GM19035 (cell line): ENCODE measurements around the gene CCDC7.

Experiments used
- ATAC-seq: cut with Tn5 transposase; IDR thresholded peaks from one replicate; pipeline ENCODE4 v1.9.1; 2021; ENCODE audit not compliant: unreplicated experiment

Gene CCDC7

DNA sequence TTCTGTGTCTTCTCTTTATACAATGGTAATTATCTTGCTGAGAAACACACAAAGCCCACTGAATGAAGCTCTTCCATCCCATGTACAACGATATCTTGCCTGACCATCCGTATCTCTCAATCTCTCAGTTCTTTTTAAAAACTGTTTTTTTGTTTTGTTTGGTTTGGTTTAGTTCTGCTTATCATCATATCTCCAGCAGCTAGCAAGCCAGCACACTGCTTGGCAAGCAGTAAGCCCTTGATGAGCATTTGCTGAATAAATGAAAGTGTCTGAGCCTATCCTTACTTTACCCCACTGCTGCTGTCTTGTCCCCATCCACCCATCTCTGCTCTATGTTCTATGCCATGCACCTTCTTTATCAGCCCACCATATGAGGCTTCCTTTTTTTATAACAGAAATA, 477.9 kb downstream of the CCDC7 start:
- ATAC-seq, result no peak
